K562 (cell line): ENCODE results near the gene BANF2. TPM values are rescaled to one million over a fixed set of nuclear protein-coding genes. Genes with fewer than 3 reads are reported as not detected.

ENCODE experiments used
- LARP7 ChIP-seq: fragments of 450-650 bp; IDR thresholded peaks from 2 replicates; pipeline ENCODE4 v1.6.1; 2016
- PCBP2 ChIP-seq: fragments of 200-400 bp; formaldehyde crosslinking; IDR thresholded peaks from 2 replicates; pipeline ENCODE4 v1.6.1; 2018; ENCODE audit warnings: low read length, low read depth, mild to moderate bottlenecking, moderate library complexity; ENCODE audit not compliant: poor library complexity, severe bottlenecking
- ZNF551 ChIP-seq: fragments of 250-450 bp; sonication (Bioruptor Pico); IDR thresholded peaks from 2 replicates; pipeline ENCODE4 v1.5.0; 2021; ENCODE audit warnings: mild to moderate bottlenecking, moderate library complexity
- polyA plus RNA-seq, 8 experiments: library from polyadenylated mRNA; depleted of rRNA in 4 of 8; stranded (reverse) in 5 of 8; unstranded in 3 of 8; fragments of >200 nt; fragmentation: Nextera tagmentation in 2 of 8; fragmentation: Illumina TruSeq in 1 of 8; extraction: Ambion mirVana in 2 of 8; extraction: Trizol in 1 of 8; gene quantifications; 2 replicates each; pipeline versions ENCODE4 v1.2.1 to v1.2.3, GENCODE V29; 2011 to 2014; ENCODE audit warnings: inconsistent platforms in 1 of 8, missing spikeins in 1 of 8
- total RNA-seq, 7 experiments: library from RNA; depleted of rRNA in 6 of 7; stranded (reverse); fragments of >200 nt in 6 of 7; fragmentation: Illumina TruSeq in 2 of 7; extraction: Trizol in 2 of 7; gene quantifications; 2 replicates each; pipeline versions ENCODE4 v1.2.1 to v1.2.3, GENCODE V29; 2011 to 2021; ENCODE audit warnings: low replicate concordance in 1 of 7
- TF ChIP-seq, protein P1 (sequence below): fragments of 450-650 bp; IDR thresholded peaks from 2 replicates; pipeline ENCODE4 v1.6.1; 2016; ENCODE audit warnings: low read depth
- TF ChIP-seq, protein P2 (sequence below): IDR thresholded peaks from 2 replicates; pipeline ENCODE4 v1.6.1; 2016; ENCODE audit warnings: missing genetic modification characterization, missing compliant biosample characterization
- TF ChIP-seq, protein P3 (sequence below): fragments of 250-450 bp; sonication (Bioruptor Pico); IDR thresholded peaks from 2 replicates; pipeline ENCODE4 v1.9.0; 2021; ENCODE audit warnings: mild to moderate bottlenecking
- TF ChIP-seq, protein P4 (sequence below), 2 experiments: fragments of 450-650 bp; IDR thresholded peaks; 2 replicates each; pipeline ENCODE4 v1.6.1; 2016

The BANF2 gene
- total and polyA plus RNA-seq, 9 of the 15 experiments (the other 6 are each of a cell fraction or from before 2014, with no cell fraction given): not detected

DNA sequence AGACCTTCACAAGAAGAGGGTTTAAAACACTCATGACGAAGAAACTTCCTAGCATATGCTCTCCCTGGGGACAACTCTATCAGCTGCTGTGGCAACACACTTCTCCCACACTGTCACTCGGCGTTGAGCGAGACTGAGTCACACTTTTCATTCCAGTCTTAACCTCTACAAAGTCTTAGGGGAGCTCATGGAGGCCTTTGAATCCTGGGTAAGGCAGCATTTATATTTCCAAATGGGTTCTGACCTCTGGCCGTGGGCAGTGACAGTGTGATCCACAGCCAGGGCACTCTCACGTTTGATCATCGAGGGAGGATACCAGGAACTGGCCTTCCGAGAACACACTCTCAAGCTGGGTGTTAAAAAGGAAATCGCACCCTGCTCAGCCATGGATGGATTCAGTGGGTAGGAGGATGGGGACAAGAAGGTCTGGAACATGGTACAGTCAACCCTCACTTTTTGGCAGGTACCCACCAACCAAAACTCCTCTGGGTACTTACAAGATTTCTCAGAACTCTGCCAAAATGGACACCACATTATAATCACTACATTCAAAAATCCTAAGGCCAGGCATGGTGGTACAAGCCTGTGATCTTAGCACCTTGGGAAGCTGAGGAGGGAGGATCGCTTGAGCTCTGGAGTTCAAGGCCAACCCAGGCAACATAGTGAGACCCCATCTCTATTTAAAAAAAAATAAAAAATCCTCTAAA lies 37.3 kb upstream of the BANF2 start (continued):
- TF ChIP-seq, protein P1, sequence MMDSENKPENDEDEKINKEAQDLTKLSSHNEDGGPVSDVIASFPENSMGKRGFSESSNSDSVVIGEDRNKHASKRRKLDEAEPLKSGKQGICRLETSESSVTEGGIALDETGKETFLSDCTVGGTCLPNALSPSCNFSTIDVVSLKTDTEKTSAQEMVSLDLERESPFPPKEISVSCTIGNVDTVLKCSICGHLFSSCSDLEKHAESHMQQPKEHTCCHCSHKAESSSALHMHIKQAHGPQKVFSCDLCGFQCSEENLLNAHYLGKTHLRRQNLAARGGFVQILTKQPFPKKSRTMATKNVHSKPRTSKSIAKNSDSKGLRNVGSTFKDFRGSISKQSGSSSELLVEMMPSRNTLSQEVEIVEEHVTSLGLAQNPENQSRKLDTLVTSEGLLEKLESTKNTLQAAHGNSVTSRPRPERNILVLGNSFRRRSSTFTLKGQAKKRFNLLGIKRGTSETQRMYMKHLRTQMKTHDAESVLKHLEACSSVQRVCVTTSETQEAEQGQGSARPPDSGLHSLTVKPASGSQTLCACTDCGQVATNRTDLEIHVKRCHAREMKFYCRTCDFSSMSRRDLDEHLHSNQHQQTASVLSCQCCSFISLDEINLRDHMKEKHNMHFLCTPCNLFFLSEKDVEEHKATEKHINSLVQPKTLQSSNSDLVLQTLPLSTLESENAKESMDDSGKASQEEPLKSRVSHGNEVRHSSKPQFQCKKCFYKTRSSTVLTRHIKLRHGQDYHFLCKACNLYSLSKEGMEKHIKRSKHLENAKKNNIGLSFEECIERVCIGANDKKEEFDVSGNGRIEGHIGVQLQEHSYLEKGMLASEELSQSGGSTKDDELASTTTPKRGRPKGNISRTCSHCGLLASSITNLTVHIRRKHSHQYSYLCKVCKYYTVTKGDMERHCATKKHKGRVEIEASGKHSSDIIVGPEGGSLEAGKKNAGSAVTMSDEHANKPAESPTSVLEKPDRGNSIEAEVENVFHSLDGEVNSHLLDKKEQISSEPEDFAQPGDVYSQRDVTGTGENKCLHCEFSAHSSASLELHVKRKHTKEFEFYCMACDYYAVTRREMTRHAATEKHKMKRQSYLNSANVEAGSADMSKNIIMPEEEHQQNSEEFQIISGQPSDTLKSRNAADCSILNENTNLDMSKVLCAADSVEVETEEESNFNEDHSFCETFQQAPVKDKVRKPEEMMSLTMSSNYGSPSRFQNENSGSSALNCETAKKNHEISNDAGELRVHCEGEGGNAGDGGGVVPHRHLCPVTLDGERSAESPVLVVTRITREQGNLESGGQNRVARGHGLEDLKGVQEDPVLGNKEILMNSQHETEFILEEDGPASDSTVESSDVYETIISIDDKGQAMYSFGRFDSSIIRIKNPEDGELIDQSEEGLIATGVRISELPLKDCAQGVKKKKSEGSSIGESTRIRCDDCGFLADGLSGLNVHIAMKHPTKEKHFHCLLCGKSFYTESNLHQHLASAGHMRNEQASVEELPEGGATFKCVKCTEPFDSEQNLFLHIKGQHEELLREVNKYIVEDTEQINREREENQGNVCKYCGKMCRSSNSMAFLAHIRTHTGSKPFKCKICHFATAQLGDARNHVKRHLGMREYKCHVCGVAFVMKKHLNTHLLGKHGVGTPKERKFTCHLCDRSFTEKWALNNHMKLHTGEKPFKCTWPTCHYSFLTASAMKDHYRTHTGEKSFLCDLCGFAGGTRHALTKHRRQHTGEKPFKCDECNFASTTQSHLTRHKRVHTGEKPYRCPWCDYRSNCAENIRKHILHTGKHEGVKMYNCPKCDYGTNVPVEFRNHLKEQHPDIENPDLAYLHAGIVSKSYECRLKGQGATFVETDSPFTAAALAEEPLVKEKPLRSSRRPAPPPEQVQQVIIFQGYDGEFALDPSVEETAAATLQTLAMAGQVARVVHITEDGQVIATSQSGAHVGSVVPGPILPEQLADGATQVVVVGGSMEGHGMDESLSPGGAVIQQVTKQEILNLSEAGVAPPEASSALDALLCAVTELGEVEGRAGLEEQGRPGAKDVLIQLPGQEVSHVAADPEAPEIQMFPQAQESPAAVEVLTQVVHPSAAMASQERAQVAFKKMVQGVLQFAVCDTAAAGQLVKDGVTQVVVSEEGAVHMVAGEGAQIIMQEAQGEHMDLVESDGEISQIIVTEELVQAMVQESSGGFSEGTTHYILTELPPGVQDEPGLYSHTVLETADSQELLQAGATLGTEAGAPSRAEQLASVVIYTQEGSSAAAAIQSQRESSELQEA: no peak
- TF ChIP-seq, protein P2, sequence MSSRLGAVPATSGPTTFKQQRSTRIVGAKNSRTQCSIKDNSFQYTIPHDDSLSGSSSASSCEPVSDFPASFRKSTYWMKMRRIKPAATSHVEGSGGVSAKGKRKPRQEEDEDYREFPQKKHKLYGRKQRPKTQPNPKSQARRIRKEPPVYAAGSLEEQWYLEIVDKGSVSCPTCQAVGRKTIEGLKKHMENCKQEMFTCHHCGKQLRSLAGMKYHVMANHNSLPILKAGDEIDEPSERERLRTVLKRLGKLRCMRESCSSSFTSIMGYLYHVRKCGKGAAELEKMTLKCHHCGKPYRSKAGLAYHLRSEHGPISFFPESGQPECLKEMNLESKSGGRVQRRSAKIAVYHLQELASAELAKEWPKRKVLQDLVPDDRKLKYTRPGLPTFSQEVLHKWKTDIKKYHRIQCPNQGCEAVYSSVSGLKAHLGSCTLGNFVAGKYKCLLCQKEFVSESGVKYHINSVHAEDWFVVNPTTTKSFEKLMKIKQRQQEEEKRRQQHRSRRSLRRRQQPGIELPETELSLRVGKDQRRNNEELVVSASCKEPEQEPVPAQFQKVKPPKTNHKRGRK: no peak
- TF ChIP-seq, protein P3, sequence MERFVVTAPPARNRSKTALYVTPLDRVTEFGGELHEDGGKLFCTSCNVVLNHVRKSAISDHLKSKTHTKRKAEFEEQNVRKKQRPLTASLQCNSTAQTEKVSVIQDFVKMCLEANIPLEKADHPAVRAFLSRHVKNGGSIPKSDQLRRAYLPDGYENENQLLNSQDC: no peak
- TF ChIP-seq LARP7 (no peak), PCBP2 (no peak), ZNF551 (no peak)
- TF ChIP-seq, protein P4, sequence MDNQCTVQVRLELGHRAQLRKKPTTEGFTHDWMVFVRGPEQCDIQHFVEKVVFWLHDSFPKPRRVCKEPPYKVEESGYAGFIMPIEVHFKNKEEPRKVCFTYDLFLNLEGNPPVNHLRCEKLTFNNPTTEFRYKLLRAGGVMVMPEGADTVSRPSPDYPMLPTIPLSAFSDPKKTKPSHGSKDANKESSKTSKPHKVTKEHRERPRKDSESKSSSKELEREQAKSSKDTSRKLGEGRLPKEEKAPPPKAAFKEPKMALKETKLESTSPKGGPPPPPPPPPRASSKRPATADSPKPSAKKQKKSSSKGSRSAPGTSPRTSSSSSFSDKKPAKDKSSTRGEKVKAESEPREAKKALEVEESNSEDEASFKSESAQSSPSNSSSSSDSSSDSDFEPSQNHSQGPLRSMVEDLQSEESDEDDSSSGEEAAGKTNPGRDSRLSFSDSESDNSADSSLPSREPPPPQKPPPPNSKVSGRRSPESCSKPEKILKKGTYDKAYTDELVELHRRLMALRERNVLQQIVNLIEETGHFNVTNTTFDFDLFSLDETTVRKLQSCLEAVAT (IDR thresholded peaks at IDR 0.05): no peak
